Measurements from ENCODE around the gene CEP44.
A peak's percentile ranks its signal among the peaks of the same experiment; 100 is the strongest.
"Not testable (repeated sequence)": the region's sequence is repeated elsewhere in the genome, so short reads cannot be mapped to it uniquely, and the experiment has no call there.

Gene CEP44, protein sequence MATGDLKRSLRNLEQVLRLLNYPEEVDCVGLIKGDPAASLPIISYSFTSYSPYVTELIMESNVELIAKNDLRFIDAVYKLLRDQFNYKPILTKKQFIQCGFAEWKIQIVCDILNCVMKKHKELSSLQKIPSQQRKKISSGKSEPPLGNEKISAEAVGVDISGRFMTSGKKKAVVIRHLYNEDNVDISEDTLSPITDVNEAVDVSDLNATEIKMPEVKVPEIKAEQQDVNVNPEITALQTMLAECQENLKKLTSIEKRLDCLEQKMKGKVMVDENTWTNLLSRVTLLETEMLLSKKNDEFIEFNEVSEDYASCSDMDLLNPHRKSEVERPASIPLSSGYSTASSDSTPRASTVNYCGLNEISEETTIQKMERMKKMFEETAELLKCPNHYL

DNA sequence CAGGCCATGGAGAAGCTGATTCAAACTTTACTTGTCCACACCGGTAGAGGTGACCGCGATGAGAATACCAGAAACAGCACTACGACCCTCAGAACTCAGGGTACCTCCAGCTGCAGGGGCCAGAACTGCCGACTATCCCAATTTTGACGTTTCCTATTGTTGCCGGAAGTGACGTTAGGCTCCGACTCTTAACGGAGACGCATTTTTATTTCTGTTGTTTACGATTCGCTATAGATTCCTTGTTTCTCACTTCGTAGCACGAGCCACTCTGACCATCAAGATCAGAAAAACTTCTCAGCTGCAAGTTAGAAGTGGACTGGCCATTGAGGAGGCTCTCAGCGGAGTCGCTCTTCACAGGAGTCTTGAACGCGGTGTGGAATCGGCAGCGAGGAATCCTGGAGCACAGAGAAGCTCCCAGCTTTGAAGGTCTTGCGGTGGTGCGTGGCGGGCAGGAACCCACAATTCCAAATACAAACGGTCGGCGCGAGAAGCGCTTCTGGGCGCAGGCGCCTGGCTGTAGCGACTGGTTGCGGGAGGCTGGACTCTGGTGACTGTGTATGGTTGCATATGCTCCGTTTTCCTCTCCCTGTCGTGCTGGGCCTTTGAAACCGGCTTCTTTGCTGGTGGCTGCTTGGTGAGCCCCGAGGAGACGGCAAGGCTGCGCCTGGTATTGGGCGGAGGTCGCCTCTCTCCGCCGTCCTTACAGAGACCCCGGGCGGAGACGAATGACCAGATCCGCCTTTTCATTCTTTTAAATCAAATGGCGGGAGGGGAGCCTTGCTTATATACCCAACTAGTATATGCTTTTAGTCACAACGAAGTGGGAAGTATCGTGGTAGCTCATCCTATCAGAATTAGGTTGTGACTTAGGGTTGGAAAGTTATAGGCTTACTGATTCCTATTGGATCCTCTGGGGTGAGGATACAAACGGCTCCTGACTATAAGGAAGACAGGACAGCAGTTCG lies at the start of gene CEP44, which contains the start of gene FBXO8:
Gene CEP44, plus strand, starts transcription at position 405 of the 965 bp plus-strand sequence. CDS start 15,211 bp downstream, outside the sequence.
Gene FBXO8, minus strand, starts transcription at position 161 of the 965 bp plus-strand sequence. CDS start 20,575 bp downstream, outside the sequence.
- peak within 1 kb of the TSS; percentile 66 for H3K4me3 ChIP-seq (ENCODE audit: low read length)
- no peak for TF ChIP-seq ZNF274 (IDR thresholded peaks at IDR 0.05; ENCODE audit: low read depth, low read length)

DNA sequence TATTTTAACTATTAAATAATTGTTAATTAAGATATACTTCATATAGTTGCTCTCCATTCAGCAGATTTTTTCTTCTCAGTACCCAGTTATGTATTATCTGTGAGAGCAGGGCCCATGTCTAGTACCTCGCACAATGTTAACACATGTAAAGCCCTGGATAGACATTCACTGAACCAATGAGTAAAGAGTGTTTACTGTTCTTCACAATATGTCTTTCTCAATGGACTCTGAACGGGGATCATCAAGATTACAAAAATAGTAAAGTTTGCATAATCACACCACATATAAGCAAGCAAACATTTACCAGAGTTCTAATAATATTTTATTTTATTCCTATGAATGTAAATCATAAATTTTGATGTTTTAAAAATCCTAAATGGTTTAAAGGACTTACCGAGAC lies 47.4 kb upstream of the CEP44 start:
- no peak overlapping the region for H3K4me3 ChIP-seq (ENCODE audit: low read length)
- TF ChIP-seq ZNF274 (IDR thresholded peaks at IDR 0.05; ENCODE audit: low read depth, low read length): no peak

DNA sequence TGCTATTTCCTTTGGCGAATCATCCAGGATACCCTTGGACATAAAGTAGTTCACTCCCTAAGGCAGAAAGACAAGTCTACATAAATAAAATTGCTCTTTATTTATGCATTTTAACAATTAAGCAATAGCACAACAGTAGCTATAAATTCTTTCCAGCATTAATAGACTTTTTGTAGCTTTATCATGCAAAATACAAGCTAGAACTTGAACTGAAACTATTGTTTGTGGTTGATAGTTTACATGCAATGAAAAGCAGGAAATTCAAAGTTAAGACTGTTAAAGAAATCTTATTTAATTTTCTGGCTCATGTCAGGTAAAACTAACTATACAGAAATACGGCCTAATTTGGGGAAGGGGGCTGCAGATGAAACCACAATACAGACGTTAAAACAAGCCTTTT lies 42.5 kb upstream of the CEP44 start:
- TF ChIP-seq ZNF274 (IDR thresholded peaks at IDR 0.05; ENCODE audit: low read depth, low read length): no peak
- no peak overlapping the region for H3K4me3 ChIP-seq (ENCODE audit: low read length)

DNA sequence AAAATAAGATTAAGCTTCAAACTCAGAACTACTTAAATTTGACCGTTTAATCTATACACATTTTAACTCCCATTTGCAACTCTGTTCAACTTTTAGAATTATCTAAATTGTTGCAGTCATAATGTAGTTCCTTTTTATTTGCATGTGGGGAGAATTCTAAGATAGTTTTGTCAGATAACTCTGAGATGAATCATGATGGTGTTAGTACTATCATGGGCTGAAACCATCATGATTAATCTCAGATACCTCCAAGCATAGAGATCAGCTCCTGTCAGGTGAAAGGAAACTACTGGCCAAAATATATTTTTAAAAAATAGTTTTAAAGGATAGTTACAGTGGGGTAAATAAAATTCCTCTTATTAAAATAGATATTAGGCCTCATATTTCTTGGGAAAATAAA lies 39.3 kb upstream of the CEP44 start:
- no peak for TF ChIP-seq ZNF274 (IDR thresholded peaks at IDR 0.05; ENCODE audit: low read depth, low read length)
- no peak overlapping the region for H3K4me3 ChIP-seq (ENCODE audit: low read length)

- no peak for TF ChIP-seq ZNF274 (IDR thresholded peaks at IDR 0.05; ENCODE audit: low read depth, low read length)
- no peak overlapping the region for H3K4me3 ChIP-seq (ENCODE audit: low read length)
Observed at GRCh38 chr4:174245714-174246113, 38.0 kb upstream of the CEP44 start.

GRCh38 chr4:174248407-174248806 lies 35.3 kb upstream of the CEP44 start:
- no peak for TF ChIP-seq ZNF274 (IDR thresholded peaks at IDR 0.05; ENCODE audit: low read depth, low read length)
- H3K4me3 ChIP-seq (ENCODE audit: low read length): no peak overlapping the region

- no peak overlapping the region for H3K4me3 ChIP-seq (ENCODE audit: low read length)
- no peak for TF ChIP-seq ZNF274 (IDR thresholded peaks at IDR 0.05; ENCODE audit: low read depth, low read length)
Observed at GRCh38 chr4:174252412-174252811, 31.3 kb upstream of the CEP44 start.

GRCh38 chr4:174254613-174255012 lies 29.1 kb upstream of the CEP44 start:
- no peak for TF ChIP-seq ZNF274 (IDR thresholded peaks at IDR 0.05; ENCODE audit: low read depth, low read length)

GRCh38 chr4:174255374-174255773 lies 28.3 kb upstream of the CEP44 start:
- H3K4me3 ChIP-seq (ENCODE audit: low read length): no peak overlapping the region
- no peak for TF ChIP-seq ZNF274 (IDR thresholded peaks at IDR 0.05; ENCODE audit: low read depth, low read length)

More at GRCh38 chr4:174254613-174255012, 29.1 kb upstream of the CEP44 start:
- no peak overlapping the region for H3K4me3 ChIP-seq (ENCODE audit: low read length)

GRCh38 chr4:174255786-174256185 lies 27.9 kb upstream of the CEP44 start:
- H3K4me3 ChIP-seq (ENCODE audit: low read length): no peak overlapping the region
- TF ChIP-seq ZNF274 (IDR thresholded peaks at IDR 0.05; ENCODE audit: low read depth, low read length): no peak

DNA sequence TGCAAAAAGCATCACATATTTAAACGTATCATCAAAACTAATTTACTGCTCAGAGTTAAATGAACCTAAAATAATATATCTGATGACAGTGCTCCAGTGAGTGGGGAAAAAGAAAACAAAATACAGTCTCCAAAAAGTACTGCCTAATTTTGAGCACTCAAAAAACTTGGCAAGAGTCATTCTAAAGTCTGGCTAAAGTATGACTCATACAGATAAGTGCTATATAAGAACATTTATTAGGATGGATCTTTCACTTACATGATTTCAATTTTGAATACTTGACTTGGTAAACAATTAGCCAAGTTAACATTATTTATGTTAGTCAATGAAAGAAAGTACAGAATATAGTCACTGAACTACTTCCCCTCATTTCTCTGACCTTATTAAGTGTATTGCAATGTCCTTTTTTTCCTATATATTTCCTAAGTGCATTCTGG lies 27.4 kb upstream of the CEP44 start:
- no peak overlapping the region for H3K4me3 ChIP-seq (ENCODE audit: low read length)
- TF ChIP-seq ZNF274 (IDR thresholded peaks at IDR 0.05; ENCODE audit: low read depth, low read length): no peak

GRCh38 chr4:174259580-174259979 lies 24.1 kb upstream of the CEP44 start:
- TF ChIP-seq ZNF274 (IDR thresholded peaks at IDR 0.05; ENCODE audit: low read depth, low read length): no peak
- H3K4me3 ChIP-seq (ENCODE audit: low read length): no peak overlapping the region

DNA sequence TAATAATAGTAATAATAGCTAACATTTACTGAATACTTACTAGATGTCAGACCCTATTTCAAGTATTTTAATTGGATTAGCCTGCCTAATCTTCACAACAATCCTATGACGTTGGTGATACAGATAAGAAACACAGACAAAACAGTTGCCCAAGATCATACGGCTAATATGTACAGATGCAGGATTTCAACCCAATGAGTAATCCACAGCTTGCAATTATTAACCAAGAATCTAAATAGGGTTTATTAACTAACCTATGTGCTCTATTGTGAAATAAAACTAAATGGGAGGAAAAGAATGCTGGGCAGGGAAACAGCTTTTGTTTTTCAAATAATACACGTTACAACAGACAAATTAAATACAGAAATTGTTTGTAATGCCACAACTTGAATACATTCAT lies 23.6 kb upstream of the CEP44 start:
- no peak for TF ChIP-seq ZNF274 (IDR thresholded peaks at IDR 0.05; ENCODE audit: low read depth, low read length)
- H3K4me3 ChIP-seq (ENCODE audit: low read length): no peak overlapping the region

GRCh38 chr4:174261432-174261831 lies 22.3 kb upstream of the CEP44 start:
- H3K4me3 ChIP-seq (ENCODE audit: low read length): not testable (repeated sequence)
